Activated naive CD4-positive, alpha-beta T cell (primary cell): Measurements from ENCODE around the gene BAZ1B.
"Not testable (repeated sequence)": the region's sequence is repeated elsewhere in the genome, so short reads cannot be mapped to it uniquely, and the experiment has no call there.

ENCODE experiments used
- DNase-seq, 4 experiments: peaks; one replicate each; lab custom pipeline; 2025; lab: John Stamatoyannopoulos, UW

The BAZ1B gene

DNA sequence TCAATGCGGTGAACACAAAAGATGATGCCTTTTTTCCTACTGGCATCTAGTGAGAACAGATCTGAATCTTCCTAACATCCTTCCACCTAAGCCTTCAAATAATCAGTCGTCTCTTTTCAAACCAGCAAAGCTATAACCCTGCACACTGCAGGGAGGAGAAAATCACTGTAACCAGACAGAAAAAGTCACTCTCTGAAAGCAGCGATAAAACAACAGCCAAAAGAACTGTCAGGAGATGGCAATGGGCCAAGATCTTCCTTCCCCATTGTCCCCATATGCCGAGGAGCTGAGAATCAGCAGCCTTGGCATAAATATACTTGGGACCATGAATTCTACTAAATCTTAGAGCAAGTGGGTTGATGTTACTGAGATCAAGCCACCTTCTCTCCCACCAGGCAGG, 75.4 kb downstream of the BAZ1B start:
- no peak for DNase-seq

DNA sequence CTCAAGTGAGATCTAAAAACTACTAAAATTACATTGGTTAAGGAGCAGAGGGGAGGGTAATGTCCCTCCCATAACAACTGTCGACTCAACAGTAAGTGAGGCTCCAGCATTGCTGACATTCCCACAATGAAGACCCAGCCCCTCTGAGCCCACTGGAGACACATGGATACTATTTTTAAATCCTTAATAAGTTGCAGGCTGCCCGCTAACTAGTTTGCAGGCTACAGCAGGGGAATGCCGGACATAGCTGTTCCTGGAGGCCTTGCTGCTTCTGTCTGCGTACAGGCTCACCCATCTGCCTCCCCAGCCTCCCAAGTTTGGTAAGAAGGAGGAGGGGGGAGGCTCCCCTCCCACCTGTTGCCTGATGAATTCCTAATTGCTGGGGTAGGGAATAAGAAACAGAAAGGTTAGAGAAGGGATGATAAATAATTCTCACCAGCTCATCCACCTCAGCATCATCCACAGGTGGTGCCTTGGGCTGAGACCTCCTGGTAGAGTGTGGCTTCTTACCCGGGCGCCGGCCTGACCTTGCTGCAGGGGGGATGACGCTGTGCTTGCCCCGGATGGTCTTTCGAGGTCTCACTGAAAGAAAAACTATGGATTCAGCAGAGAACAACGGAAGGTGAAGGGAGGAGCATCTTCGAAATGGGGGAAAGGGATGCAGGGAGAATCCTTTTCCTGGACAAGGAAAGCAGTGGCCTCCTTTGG, 78.4 kb downstream of the BAZ1B start:
- no peak for DNase-seq

DNA sequence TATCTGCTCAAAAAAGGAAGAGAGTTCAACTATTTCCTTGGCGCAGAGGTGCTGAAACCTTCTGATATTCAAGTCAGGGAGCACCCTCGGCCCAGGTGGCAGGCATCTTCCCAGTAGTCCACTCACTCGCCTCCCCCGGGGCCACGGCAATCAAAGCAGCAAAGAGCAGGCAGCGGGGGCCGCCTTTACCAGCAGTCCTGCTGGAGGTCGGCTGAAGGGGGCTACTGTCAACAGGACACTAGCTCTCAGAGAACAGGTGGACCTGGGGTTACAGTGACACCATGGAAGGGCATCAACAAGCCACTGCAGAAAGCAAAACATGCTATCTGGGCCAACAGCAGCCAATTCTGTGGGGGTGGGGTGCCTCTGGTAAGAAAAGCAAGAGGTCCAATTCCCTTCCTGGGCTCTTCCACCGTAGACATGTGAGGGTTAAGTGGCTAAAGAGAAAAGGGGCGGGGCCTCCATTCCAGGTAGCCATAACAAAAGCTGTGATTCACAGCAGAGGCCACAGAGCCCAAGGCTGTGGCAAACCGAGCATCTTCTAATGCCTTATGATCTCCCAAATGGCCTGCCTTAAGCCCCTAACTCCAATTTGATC, 79.1 kb downstream of the BAZ1B start:
- DNase-seq, result no peak

DNA sequence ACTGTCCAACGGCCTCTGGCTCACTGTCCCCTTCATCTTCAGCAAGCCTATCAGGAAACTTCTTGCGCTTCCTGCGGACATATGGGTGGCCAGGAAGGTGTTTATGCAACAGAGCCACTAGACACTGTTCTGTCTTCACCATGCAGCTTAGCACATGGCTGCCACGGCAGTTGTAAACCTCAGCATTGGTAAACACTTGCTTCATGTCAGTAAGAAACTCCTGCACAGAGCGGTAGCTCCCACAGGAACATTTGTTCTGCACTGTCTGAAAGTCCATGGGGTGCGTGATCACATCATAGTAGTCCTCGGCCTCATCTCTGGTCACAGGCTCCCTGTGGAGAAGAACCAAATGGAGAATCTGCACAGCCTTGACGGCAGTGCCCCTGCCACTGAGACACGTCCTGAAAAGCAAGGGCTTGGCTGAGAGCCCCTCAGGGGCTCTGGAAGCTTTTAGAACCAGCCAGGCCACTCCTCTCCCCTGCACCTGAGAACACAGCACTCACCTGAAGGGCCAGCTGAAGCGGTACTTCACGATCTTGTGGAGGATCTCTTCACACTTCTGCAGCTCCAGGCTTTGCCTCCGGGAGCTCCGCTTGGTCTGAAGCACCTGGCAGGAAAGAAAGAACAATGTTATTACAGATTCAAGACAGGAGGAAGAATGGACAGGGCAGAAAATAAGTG, 79.7 kb downstream of the BAZ1B start:
- DNase-seq, result no peak

DNA sequence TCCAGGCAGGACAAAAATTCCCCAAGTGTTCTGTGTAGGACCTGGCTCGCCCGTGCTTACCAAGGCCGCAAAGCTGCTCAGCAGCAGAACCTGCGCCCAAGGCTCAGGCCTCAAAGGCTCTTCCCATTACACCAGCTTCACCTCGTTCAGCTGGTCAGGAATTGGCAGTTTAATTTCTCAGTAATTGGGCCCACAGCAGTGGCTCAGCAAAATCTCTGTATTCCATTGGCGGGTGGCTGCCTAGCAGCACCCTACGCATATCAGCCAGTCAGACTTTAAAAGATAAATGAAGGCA, 82.7 kb downstream of the BAZ1B start:
- DNase-seq, result no peak

DNA sequence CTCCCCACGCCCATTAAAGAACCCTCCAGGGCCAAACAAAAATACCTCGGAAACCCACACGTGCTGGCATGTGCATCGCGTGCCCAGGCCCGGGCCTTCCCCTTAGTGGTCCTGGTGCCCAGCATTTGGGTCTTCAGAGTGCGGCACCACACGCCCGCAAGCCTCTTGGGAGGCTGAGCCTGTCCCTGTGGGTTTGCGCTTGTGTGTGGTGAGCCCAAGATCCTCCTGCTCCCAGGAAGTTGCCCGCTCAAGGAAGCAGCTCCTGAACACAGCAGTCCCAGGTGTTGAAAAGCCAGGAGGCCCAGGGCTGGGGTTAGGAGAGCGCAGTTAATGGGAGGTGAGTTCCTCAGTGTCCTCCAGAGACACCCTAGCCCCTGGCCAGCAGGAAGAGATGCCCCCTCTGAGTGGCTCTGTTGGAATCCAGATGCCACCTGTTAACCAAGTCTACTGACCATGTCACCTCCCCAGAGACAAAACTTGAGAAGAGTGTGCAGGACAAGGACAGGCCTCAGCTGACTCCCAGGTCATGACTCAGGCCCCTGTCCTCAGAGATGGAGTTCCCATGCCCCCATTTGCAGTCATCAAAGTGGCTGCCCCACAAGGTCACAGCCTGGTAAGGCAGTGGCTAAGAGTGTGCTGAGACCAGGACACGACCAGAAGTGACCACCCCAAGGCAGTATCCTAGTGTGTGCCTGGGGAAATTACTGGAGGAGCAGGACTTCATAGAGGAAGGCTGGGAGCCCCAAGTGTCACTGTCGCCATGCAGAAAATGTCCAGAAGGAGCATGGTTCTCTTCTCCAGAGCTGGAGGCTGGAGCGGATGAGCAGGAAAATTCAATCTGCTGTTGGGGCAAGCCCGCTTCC, 83.3 kb downstream of the BAZ1B start:
- DNase-seq, result no peak

DNA sequence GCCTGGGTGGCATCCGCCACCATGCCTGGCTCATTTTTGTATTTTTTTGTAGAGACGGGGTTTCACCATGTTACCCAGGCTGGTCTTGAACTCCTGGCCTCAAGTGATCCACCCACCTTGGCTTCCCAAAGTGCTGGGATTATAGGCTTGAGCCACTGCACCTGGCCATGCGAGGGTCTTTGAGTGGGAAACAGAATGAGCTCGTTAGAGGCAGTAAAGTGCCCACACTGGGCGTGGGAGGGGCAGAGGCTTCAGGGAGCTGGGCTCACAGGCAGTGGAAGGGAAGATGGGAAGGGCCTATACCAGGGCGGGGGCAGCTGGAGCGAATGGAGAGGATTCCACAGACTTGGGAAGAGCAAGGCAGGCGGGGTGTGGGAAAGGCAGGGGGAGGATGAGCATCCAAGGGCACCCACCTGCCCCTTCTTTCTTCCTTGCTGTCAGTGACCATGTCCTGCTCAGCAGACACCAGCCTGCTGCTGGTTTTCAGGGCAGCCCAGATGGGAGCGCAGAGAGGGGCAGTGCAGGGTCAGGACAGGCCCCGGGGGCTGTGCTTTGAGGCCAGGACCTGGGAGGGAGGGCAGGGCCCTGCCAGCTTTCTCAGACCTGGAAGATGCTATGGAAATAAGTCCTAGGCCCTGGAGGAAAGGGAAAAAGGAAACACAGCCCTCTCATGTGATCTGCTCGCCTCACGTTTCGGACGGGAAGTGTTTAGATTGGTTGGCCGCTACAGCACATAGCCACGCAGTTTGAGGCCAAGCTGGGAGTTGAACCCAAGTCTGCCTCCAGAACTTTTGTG, 84.3 kb downstream of the BAZ1B start:
- DNase-seq, result no peak

DNA sequence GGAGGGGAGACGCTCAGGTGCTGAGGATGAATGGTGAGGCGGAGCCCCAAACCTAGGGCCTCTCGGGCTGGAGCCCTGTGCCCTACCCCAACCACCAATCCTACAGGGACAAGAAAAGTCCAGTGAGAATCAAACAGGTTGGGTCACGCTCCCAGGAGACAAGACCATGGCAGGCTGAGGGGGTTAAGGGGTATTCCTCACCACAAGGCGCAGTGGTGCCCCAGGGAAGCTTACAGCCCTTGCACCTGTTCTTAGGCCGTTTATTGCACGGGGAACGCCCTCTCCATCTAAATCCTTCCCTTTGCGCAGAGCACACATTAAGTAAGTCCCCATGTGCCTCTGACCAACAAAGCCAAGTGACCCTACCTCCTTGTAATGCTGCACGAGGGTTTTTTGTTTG, 85.0 kb downstream of the BAZ1B start:
- DNase-seq, result no peak

DNA sequence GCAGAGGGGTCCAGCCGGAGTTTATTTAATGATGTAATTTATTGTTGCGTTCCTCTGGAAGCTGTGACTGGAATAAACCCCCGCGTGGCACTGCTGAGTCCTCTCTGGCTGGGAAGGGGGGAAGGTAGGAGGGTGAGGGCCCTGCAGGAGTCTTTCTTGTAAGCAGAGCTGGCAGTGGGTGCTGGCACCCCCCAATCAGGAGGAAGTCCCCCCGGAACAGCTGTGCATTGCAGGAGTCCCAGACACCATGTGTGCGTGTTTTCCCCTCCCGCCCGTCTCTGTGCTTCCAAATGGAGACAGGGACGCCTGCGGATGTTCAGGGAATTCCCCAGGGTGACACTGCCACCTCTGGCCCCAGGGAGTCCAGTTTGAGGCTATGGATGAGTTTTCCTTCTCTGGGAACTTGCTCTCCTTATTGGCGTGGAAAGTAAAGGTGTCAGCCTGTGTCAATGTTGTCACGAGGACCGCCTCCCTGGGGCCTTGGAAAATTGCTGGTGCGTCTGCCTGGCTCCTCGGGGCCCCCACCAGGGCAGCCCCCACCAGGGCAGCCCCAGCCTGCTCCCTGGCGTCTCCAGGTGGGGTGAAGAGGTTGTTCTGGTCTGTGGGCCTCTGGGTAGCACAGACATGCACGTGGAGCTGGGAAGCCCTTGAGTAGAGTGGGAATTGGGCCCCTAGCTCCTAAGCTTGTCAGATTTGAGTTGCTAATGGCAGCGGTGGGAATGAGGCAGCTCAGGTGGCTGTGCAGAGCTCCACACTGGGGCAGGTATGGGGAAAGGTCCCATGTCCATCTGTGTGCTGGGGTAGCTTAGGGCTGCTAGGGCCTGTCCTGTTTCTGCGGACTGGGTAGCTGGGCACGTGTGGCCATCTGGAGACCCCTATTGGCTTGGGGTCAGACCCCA, 85.8 kb downstream of the BAZ1B start:
- no peak for DNase-seq

DNA sequence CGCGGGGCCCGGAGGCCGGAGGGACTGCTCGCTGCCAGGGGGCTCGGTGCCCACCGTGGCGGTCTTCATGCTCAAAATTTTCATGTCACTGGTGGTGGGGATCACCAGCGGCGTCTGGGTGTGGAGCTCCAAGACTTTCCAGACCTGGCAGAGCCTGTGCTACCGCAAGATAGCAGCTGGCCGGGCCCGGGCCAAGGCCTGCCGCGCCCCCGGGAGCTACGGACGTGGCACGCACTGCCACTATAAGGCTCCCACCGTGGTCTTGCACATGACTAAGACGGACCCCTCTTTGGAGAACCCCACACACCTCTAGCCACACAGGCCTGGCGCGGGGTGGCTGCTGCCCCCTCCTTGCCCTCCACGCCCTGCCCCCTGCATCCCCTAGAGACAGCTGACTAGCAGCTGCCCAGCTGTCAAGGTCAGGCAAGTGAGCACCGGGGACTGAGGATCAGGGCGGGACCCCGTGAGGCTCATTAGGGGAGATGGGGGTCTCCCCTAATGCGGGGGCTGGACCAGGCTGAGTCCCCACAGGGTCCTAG, 86.6 kb downstream of the BAZ1B start:
- DNase-seq, result no peak

DNA sequence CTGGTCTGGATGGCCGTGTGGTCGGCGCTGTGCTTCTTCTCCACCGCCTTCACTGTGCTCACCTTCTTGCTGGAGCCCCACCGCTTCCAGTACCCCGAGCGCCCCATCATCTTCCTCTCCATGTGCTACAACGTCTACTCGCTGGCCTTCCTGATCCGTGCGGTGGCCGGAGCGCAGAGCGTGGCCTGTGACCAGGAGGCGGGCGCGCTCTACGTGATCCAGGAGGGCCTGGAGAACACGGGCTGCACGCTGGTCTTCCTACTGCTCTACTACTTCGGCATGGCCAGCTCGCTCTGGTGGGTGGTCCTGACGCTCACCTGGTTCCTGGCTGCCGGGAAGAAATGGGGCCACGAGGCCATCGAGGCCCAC, 87.4 kb downstream of the BAZ1B start:
- no peak for DNase-seq

DNA sequence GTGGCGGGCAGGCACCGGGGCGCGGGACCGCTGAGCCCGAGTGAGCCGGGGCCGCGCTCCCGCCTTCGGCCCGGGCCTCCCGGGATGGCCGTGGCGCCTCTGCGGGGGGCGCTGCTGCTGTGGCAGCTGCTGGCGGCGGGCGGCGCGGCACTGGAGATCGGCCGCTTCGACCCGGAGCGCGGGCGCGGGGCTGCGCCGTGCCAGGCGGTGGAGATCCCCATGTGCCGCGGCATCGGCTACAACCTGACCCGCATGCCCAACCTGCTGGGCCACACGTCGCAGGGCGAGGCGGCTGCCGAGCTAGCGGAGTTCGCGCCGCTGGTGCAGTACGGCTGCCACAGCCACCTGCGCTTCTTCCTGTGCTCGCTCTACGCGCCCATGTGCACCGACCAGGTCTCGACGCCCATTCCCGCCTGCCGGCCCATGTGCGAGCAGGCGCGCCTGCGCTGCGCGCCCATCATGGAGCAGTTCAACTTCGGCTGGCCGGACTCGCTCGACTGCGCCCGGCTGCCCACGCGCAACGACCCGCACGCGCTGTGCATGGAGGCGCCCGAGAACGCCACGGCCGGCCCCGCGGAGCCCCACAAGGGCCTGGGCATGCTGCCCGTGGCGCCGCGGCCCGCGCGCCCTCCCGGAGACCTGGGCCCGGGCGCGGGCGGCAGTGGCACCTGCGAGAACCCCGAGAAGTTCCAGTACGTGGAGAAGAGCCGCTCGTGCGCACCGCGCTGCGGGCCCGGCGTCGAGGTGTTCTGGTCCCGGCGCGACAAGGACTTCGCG, 88.0 kb downstream of the BAZ1B start:
- DNase-seq, result peak in 1 of 4 experiments; percentile 24

DNA sequence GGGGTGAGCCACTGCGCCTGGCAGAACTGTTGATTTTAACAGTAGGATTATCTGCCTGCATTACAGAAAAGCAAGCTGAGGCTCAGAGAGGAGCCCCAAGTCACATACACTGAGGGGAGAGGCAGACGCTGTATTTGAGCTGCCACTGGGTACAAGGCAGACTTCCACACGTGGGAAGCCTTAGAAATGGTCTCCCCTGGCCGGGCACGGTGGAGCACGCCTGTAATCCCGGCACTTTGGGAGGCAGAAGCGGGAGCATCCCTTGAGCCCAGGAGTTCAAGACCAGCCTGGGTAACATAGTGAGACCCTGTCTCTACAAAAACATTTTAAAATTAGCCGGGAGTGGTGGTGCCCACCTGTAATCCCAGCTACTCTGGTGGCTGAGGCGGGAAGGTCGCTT, 89.4 kb downstream of the BAZ1B start:
- DNase-seq, result no peak

DNA sequence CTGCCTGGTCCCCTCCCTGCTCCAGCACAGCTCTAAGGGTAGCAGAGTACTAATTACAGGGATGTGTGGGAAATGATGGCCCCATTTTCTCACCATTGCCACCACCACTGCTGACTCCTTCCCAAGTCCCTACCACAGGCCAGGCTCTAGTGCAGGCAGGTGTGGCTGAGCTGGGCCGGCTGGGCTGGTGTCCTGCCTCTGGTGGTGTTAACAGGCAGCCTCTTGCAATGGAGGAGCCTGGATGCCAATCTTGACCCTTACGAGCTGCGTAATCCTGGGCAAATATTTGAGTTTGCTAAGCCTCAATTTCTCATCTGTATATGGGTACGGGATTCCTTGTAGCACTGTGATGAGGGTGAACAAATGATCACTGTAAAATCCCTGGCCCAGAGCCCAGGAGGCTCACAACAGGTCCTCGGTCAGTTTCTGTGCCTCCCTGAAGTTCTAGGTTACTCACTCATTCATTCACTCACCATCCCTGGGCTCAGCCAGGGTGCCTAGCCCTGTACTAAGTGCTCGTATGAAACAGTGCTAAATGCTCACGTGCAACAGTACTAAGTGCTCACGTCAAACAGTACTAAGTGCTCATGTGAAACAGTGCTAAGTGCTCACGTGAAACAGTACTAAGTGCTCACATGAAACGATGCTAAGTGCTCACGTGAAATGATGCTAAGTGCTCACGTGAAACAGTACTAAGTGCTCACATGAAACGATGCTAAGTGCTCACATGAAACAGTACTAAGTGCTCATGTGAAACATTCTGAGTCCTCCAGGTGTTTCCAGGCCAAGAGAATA, 90.9 kb downstream of the BAZ1B start:
- DNase-seq, result no peak

DNA sequence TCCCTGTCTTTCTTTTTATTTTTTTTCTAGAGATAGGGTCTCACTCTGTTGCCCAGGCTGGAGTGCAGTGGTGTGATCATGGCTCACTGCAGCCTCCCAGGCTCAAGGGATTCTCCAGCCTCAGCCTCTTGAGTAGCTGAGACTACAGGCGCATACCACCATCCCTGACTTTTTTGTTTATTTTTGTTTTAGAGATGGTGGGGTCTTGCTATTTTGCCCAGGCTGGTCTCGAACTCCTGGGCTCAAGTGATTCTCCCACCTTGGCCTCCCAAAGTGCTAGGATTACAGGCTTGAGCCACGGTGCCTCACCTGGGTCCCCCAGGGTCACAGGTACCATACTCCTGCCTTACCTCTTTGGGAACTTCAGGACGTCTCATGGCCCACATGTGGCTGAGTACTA, 91.6 kb downstream of the BAZ1B start:
- not testable (repeated sequence) for DNase-seq

DNA sequence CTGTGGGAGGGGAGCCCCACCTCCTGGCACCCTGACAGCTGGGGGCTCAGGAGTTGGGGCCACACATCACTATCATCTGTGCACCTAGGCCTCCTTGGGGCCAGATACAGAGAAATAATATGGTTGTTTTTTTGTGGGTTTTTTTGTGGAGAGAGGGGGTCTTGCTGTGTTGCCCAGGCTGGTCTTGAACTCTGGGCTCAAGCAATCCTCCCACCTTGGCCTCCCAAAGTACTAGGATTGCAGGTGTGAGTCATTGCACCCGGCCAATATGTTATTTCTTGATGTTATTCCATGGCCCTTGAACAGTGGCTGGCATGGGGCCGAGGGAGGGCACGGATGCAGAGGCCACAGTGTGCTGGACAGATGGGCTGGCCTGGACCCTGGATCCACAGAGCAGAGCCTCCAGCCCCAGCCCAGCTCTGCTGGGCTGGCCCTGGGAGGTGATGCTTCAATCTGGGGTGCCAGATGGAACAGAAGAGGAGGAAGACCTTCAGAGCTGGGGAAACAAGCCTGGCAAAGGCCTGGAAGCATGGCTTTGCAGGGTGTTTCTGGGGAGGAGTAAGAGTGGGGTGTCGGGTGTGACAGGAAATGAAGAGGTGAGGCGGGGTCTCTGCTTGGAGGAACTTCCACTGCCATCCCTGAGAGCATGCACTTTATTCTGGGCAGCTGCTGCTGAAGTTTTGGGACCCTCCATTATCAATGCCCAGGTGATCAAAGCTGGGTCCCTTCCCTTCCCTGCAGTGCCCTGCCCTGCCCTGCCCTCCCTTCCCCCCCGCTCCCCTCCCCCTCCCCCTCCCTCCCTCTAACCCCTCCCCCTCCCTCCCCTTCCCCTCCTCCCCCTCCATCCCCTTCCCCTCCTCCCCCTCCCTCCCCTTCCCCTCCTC, 92.2 kb downstream of the BAZ1B start:
- no peak for DNase-seq

DNA sequence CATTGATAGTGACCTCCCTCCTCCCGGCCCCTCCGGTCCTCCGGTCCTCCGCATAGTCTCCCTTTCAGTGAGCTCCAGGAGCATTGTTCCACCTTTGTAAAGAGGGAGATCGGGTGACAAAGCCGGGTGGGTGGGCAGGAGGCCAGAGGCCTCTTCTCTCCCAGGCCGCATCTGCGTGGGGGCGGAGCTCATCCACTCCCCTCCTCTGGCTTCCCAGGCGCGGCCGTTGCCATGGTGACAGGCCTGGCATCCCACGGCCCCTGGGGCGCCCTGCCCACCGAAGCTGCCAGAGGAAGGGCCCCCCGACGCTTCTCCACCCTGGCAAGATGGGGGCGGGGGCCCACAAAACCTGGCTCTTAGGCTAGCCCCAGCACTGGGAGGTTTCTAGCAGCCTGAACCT, 92.9 kb downstream of the BAZ1B start:
- no peak for DNase-seq
